Thyroid gland (tissue), 4 donors: ENCODE results near the gene TBCD.

Source experiments
- POLR2A ChIP-seq, 2 donors: fragments of 450-650 bp; IDR thresholded peaks; one replicate each; pipeline ENCODE4 v1.6.1; 2017; ENCODE audit warnings: antibody characterized with exemption in 2 of 2, mild to moderate bottlenecking in 2 of 2, moderate library complexity in 1 of 2
- TF ChIP-seq, protein P1 (sequence below), 6 experiments: fragments of 200-600 bp in 3 of 6; fragments of 450-650 bp in 3 of 6; sonication (generic) in 3 of 6; IDR thresholded peaks; one replicate each; pipeline ENCODE4 v1.5.1; 2016 to 2019; ENCODE audit warnings: antibody characterized with exemption in 6 of 6, mild to moderate bottlenecking in 2 of 6, inconsistent platforms in 1 of 6, moderate library complexity in 1 of 6

GRCh38 chr17:82780195-82780594 lies 28.3 kb downstream of the TBCD start:
- TF ChIP-seq, protein P1, sequence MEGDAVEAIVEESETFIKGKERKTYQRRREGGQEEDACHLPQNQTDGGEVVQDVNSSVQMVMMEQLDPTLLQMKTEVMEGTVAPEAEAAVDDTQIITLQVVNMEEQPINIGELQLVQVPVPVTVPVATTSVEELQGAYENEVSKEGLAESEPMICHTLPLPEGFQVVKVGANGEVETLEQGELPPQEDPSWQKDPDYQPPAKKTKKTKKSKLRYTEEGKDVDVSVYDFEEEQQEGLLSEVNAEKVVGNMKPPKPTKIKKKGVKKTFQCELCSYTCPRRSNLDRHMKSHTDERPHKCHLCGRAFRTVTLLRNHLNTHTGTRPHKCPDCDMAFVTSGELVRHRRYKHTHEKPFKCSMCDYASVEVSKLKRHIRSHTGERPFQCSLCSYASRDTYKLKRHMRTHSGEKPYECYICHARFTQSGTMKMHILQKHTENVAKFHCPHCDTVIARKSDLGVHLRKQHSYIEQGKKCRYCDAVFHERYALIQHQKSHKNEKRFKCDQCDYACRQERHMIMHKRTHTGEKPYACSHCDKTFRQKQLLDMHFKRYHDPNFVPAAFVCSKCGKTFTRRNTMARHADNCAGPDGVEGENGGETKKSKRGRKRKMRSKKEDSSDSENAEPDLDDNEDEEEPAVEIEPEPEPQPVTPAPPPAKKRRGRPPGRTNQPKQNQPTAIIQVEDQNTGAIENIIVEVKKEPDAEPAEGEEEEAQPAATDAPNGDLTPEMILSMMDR (IDR thresholded peaks at IDR 0.05), result no peak
- TF ChIP-seq POLR2A (IDR thresholded peaks at IDR 0.05), result no peak
